GM19099 (cell line): ENCODE measurements around the gene NDUFAF4.

Source experiments
- POLR2A ChIP-seq: IDR thresholded peaks from 3 replicates; pipeline ENCODE4 v1.6.1; 2011; ENCODE audit warnings: low read depth; ENCODE audit not compliant: insufficient read length; ENCODE audit errors: extremely low read depth

The NDUFAF4 gene

GRCh38 chr6:96853083-96853482 lies 44.6 kb downstream of the NDUFAF4 start:
- no peak for TF ChIP-seq POLR2A

GRCh38 chr6:96852605-96853004 lies 45.1 kb downstream of the NDUFAF4 start:
- no peak for TF ChIP-seq POLR2A

- no peak for TF ChIP-seq POLR2A
Observed at GRCh38 chr6:96851858-96852257, 45.8 kb downstream of the NDUFAF4 start.

GRCh38 chr6:96849615-96850014 lies 48.1 kb downstream of the NDUFAF4 start:
- TF ChIP-seq POLR2A, result no peak

GRCh38 chr6:96844530-96844929 lies 53.2 kb downstream of the NDUFAF4 start:
- TF ChIP-seq POLR2A, result no peak

GRCh38 chr6:96841345-96841744 lies 56.3 kb downstream of the NDUFAF4 start:
- no peak for TF ChIP-seq POLR2A
